Amniotic epithelial cell (primary cell): ENCODE results near the gene SH2D4B.

Source experiments
- DNase-seq: peaks from one replicate; pipeline ENCODE4 v3.0.0-alpha.2; 2010; ENCODE audit warnings: low read depth

Gene SH2D4B

DNA sequence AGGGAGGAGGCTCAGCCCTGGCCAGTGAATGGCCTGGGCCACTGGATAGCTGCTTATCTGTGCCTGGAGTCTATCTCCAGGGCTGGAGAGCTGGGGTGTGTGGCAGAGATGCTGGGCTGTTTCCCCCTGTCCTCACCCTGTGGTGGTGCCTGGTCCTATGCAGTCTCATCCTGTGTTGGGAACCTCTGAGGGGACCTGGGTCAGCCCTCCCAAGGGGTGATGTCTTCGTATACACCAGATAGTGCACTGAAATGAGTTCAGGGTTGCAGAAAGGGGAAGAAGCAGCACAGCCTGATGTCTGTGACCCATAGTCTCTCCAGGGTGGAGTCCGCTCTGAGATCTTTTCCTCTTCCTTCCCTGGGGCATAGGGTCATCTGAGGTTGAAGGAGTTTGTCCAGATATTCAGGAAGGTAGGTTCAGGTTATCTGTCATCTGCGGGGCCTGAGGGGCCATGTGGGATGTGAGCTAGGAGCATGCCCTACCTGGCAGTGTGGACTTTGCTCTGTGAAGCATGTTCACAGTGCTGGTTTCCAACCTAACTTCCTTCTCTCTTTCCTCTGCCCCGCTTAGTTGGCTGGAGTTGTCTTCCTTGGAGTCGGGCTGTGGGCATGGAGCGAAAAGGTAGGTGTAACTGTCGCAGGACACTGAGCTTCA lies 33.4 kb upstream of the SH2D4B start:
- no peak for DNase-seq

DNA sequence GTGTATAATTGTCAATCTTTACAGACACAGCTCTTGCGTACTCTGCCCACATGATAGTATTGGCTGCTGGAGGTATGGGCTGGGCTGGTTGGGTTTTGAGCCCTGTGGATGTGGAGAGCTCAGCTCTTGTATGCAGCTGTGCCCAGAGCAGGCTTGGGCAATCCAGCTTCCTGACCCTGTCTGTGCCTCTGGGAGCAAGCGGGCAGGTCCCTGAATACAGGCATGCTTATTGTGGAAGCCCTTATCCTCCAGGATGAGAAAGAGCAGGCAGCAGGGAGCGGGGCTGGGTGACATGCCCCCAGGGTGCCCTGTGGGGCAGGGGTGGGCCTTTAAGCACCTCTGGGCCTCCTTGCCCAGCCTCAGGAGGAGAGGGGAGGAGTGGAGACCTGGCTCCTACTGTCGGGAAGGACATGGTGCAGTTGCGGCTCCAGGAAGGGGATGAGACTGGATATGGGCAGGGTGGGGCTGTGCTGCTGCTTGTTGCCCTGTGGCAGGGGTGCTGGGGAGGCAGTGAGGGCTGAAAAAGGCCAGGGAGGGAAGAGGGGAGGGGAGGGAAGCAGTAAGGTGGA lies 32.7 kb upstream of the SH2D4B start:
- DNase-seq, result peak; percentile 15

- DNase-seq, result peak; percentile 64
Observed at GRCh38 chr10:80506189-80506575, 31.5 kb upstream of the SH2D4B start.

GRCh38 chr10:80506836-80507487 lies 30.7 kb upstream of the SH2D4B start:
- DNase-seq, result no peak

GRCh38 chr10:80509108-80509402 lies 28.6 kb upstream of the SH2D4B start:
- DNase-seq, result no peak

GRCh38 chr10:80509403-80510161 lies 28.1 kb upstream of the SH2D4B start:
- DNase-seq, result peak; percentile 76

- no peak for DNase-seq
Observed at GRCh38 chr10:80512031-80512526, 25.6 kb upstream of the SH2D4B start.

DNA sequence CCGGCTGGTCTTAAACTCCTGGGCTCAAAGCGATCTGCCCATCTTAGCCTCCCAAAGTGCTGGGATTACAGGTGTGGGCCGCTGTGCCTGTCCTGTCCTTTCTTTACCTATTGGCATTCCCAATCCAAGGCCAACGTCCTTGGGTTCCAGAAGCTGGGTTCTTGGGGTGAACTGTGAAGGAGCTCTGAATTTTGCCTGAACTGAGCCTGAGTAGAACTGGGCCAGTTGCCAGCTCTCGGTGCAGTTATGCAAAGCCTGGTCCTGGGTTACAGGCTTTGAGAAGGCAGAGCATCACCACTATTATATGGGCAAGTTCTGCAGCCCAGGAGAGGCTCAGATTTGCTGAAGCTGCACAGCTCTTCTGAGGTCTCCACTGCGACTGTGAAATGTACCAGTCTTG lies 24.6 kb upstream of the SH2D4B start:
- no peak for DNase-seq

GRCh38 chr10:80515511-80515910 lies 22.2 kb upstream of the SH2D4B start:
- no peak for DNase-seq

- no peak for DNase-seq
Observed at GRCh38 chr10:80515941-80516340, 21.8 kb upstream of the SH2D4B start.

- DNase-seq, result no peak
Observed at GRCh38 chr10:80516506-80517075, 21.1 kb upstream of the SH2D4B start.

DNA sequence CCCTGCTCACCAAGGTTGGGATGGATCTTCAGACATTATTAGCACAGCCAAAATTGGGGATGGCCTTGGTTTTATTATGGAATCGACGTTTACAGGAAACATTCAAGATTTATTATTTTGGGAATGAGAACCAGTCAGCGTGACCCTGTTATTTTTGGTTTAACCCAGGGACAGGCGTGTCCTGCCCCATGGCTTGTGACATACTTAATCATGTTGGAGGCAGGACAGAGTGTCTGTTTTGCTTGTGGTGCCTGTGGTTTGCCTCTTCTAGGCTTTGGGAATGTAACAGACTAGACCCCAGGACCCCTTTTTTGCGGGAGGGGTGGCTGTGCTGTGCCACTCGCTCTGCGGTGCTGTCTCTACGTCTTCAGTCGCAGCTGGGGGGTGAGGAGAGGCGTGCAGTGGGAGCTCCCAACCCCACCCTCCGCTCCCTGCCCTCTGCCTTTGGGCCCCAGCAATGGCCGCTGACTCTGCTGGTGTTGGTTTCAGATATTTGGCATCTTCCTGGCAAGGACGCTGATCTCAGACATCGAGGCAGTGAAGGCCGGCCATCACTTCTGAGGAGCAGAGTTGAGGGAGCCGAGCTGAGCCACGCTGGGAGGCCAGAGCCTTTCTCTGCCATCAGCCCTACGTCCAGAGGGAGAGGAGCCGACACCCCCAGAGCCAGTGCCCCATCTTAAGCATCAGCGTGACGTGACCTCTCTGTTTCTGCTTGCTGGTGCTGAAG lies 20.1 kb upstream of the SH2D4B start:
- no peak for DNase-seq

DNA sequence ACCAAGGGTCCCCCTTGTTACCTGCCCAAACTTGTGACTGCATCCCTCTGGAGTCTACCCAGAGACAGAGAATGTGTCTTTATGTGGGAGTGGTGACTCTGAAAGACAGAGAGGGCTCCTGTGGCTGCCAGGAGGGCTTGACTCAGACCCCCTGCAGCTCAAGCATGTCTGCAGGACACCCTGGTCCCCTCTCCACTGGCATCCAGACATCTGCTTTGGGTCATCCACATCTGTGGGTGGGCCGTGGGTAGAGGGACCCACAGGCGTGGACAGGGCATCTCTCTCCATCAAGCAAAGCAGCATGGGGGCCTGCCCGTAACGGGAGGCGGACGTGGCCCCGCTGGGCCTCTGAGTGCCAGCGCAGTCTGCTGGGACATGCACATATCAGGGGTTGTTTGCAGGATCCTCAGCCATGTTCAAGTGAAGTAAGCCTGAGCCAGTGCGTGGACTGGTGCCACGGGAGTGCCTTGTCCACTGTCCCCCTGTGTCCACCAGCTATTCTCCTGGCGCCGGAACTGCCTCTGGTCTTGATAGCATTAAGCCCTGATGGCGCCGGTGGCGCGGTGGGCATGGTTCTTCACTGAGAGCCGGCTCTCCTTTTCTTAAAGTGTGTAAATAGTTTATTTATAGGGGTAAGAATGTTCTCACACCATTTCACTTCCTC lies 19.4 kb upstream of the SH2D4B start:
- no peak for DNase-seq

DNA sequence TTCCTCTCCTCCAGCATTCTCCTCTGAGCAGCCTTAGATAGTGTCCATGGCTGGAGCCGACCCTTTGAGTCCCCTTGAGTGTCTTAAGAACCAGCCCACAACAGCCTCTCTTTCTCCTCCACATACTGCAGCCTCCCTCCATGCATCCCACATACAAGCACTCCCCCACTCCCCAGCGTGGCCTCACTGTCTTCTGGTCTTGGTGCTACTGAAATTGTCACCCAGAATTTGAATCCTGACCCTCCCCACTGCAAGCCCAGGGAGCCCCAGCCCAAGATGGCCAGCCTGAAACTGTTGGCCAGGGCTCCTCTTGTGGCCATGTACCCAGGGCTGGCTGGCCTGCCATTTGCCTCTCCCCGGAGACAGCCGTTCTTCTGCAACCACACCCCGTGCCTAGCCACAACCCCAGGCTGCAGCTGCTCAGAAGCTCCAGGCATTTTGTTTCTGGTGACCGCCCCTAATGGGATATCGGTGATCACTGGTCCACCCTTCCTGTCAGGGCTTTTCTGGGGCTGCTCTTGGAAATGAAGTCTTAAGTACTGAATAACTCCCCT lies 18.8 kb upstream of the SH2D4B start:
- no peak for DNase-seq

DNA sequence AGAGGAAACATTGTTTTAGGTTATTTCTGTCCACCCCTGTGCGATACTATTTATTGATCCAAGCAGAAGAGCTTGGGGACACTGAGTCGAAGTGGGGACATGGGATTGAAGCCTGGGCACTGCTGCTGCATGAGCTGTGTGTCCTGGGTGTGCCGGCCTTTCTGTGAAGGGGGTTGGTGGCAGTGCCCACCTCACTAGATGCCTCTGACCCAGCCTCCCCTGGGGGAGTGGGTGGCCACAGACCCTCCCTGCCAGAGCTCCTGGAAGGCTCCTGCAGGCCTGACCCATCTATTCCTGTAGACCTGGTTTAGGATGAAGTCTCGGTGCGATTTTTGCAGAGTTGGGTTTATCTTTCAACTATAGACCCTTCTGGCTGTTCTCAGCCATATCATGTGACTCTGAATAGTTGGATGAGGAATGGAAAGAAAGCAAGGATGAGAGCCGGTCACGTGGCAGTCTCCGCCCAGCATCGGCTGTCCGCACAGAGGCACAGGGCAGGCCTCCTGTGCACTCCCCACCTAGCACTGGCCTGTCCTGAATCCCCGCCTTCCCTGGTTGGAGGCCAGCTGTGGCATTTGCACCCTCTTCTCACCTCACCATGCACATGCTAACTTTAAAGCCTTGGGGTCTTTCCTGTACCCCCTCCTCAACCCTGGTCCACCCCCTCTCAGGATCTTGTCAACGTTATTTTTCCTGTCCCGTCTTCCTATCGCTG lies 17.6 kb upstream of the SH2D4B start:
- no peak for DNase-seq

DNA sequence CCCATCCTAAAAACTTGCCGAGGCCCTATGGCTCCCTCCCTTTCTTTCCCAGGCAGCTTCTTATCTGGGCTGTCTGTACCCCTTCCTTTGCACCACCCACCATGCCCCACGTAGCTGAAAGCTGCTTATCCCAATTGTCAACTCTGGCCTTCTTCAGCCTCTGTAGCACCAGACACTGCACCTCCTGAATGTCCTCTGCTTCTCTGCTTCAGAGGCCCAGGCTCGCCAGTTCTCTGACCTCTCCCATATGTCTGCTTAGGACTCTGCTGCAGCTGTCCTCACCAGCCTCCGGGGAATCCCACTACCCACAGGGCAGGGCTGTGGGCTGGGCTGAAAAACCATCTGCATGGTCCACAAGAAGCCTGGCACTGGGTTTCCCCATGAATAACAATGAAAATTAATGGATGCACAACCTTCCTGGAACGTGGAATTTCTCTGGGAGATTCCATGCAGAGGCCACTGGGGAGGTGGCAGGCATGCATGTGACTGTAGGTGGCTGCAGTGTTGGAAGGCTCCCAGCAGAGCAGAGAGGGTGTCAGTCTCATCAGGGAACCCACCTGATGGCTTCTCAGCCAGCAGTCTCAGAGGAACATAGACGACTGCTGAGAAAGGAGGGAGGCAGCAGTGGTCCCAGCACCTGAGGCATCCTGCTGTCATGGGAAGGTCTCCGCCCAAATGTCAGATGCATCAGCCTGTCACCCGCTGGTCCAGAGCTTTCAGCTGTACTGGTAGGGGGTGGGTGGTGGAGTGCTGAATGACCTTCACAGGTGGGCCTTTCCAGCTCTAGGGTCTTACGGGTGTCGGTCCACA lies 16.8 kb upstream of the SH2D4B start:
- DNase-seq, result no peak

- no peak for DNase-seq
Observed at GRCh38 chr10:80522756-80523363, 14.8 kb upstream of the SH2D4B start.

DNA sequence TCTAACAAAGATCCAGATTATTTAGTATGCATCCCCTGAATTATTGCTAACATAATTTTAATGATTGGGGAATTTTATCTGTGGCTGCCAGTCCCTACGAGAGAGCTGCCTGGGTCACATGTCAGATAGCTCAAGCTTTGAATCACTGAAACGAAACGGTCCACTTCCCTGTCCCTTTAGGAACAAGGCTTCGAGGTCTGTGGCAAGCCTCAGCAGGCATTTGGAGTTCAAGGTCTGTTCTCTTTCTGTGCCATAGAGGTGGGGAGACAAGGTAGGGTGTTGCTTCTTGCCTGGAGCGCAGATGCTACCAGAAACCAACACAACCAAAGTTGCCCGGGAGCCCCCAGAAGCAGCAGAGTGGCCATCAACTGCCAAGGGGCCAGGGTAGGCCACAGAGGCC lies 13.9 kb upstream of the SH2D4B start:
- DNase-seq, result no peak
